B cell (primary cell): ENCODE results near the gene PRUNE2. TPM values are rescaled to one million over a fixed set of nuclear protein-coding genes. Genes with fewer than 3 reads are reported as not detected.

Source experiments
- ATAC-seq: fragments of 200-7000 bp; cut with Tn5 transposase; one replicate; pipeline ENCODE4 v1.10.0; 2021; ENCODE audit warnings: low read depth, mild to moderate bottlenecking, moderate number of reproducible peaks, moderate library complexity
- CTCF ChIA-PET: fragments of 350-600 bp; sonication (Branson Sonifier 250); formaldehyde crosslinking; loops from one replicate; lab custom pipeline; 2021; ENCODE audit warnings: antibody characterized with exemption, inconsistent platforms; lab: Charles Lee
- POLR2A ChIA-PET: fragments of 350-600 bp; sonication (Branson Sonifier 250); formaldehyde crosslinking; loops from one replicate; lab custom pipeline; 2021; ENCODE audit warnings: antibody characterized with exemption; lab: Charles Lee
- DNase-seq: peaks from one replicate; pipeline ENCODE4 v3.0.0; 2013
- H2AFZ ChIP-seq: 2 replicates; pipeline ENCODE4 v1.6.1; 2012; ENCODE audit warnings: mild to moderate bottlenecking, low read depth, low read length; ENCODE audit not compliant: insufficient read depth, poor library complexity, severe bottlenecking
- H3K27ac ChIP-seq, 2 donors: 1 replicate in 1 of 2; 2 replicates in 1 of 2; pipeline ENCODE4 v1.5.1; 2012 to 2013; ENCODE audit warnings: low read length in 2 of 2, mild to moderate bottlenecking in 2 of 2, moderate library complexity in 1 of 2
- H3K27me3 ChIP-seq, 4 experiments: fragments of 200-600 bp in 1 of 4; sonication (generic) in 1 of 4; replicated peaks in 1 of 4; 1 replicate in 2 of 4; 2 replicates in 2 of 4; pipeline versions ENCODE4 v1.6.1 to v1.7.0; 2013 to 2016; ENCODE audit warnings: low read length in 3 of 4, mild to moderate bottlenecking in 2 of 4, mixed read lengths in 1 of 4, moderate library complexity in 1 of 4; ENCODE audit not compliant: insufficient read depth in 4 of 4, control insufficient read depth in 3 of 4; ENCODE audit errors: control extremely low read depth in 1 of 4
- H3K36me3 ChIP-seq, 2 experiments: replicated peaks in 1 of 2; 1 replicate in 1 of 2; 2 replicates in 1 of 2; pipeline versions ENCODE4 v1.6.1 to v1.7.1; 2013; ENCODE audit warnings: low read length in 1 of 2; ENCODE audit not compliant: insufficient read depth in 2 of 2, control insufficient read depth in 1 of 2; ENCODE audit errors: control extremely low read depth in 1 of 2, extremely low read depth in 1 of 2
- H3K4me1 ChIP-seq, 2 donors: fragments of 200-600 bp in 1 of 2; sonication (generic) in 1 of 2; 1 replicate in 1 of 2; 2 replicates in 1 of 2; pipeline versions ENCODE4 v1.5.1 to v1.6.1; 2013 to 2017; ENCODE audit warnings: low read length in 2 of 2; ENCODE audit not compliant: control insufficient read depth in 2 of 2, insufficient read depth in 2 of 2
- H3K4me2 ChIP-seq: replicated peaks from 2 replicates; pipeline ENCODE3; 2012; ENCODE audit warnings: mild to moderate bottlenecking, low read depth, low read length; ENCODE audit not compliant: poor library complexity, severe bottlenecking
- H3K4me3 ChIP-seq, 5 experiments: fragments of 200-600 bp in 1 of 5; sonication (generic) in 1 of 5; 1 replicate in 3 of 5; 2 replicates in 2 of 5; pipeline versions ENCODE4 v1.5.1 to v1.7.0; 2011 to 2016; ENCODE audit warnings: low read length in 4 of 5, mild to moderate bottlenecking in 4 of 5, low read depth in 2 of 5, control low read depth in 1 of 5, moderate library complexity in 1 of 5; ENCODE audit not compliant: insufficient read depth in 1 of 5; ENCODE audit errors: control extremely low read depth in 1 of 5, extremely low read depth in 1 of 5
- H3K79me2 ChIP-seq: fragments of 200-600 bp; sonication (generic); one replicate; pipeline ENCODE4 v1.6.0; 2016; ENCODE audit warnings: low read length; ENCODE audit not compliant: control insufficient read depth, insufficient read depth
- H3K9ac ChIP-seq: fragments of 200-600 bp; sonication (generic); 2 replicates; pipeline ENCODE4 v1.6.1; 2017; ENCODE audit warnings: mild to moderate bottlenecking, low read length, moderate library complexity
- H3K9me3 ChIP-seq, 3 donors: one replicate each; pipeline versions ENCODE4 v1.6.1 to v1.7.1; 2013; ENCODE audit warnings: low read length in 2 of 3; ENCODE audit not compliant: control insufficient read depth in 2 of 3, insufficient read depth in 1 of 3; ENCODE audit errors: control extremely low read depth in 1 of 3
- H4K20me1 ChIP-seq: 2 replicates; pipeline ENCODE4 v1.6.0; 2012; ENCODE audit warnings: mild to moderate bottlenecking, low read length; ENCODE audit not compliant: insufficient read depth, control insufficient read depth, poor library complexity, severe bottlenecking
- H3K27ac Mint-ChIP-seq: one replicate; pipeline ENCODE4 v1.8.0; 2021; ENCODE audit warnings: mixed read lengths
- H3K27me3 Mint-ChIP-seq: one replicate; pipeline ENCODE4 v1.8.0; 2021; ENCODE audit warnings: mixed read lengths
- H3K4me1 Mint-ChIP-seq: one replicate; pipeline ENCODE4 v1.8.0; 2021; ENCODE audit warnings: mixed read lengths
- H3K4me3 Mint-ChIP-seq: one replicate; pipeline ENCODE4 v1.8.0; 2021; ENCODE audit warnings: mixed read lengths
- H3K9me3 Mint-ChIP-seq: one replicate; pipeline ENCODE4 v1.8.0; 2022; ENCODE audit warnings: mixed read lengths; ENCODE audit not compliant: insufficient read depth
- EZH2 ChIP-seq: IDR thresholded peaks from 2 replicates; pipeline ENCODE4 v1.6.1; 2012; ENCODE audit warnings: borderline replicate concordance, low read depth, mild to moderate bottlenecking, moderate library complexity, low read length; ENCODE audit not compliant: insufficient read depth, poor library complexity, severe bottlenecking
- WGBS: methylation state at CpG from one replicate; pipeline ENCODE4 v1.1.5; 2013; ENCODE audit warnings: missing lambda C conversion rate; ENCODE audit not compliant: insufficient coverage; 5-methylcytosine and 5-hydroxymethylcytosine counted together
- intact Hi-C: fragments of 100-400 bp; cut with micrococcal nuclease; formaldehyde crosslinking; loops from one replicate; pipeline ENCODE4 v1.10.0; 2022
- polyA plus RNA-seq: library from polyadenylated mRNA; depleted of rRNA; stranded (reverse); fragments of >200 nt; gene quantifications from 2 replicates; pipeline ENCODE4 v1.2.3, GENCODE V29; 2012
- total RNA-seq, 2 donors: library from RNA; stranded (reverse); fragments of 120-200 nt in 1 of 2; gene quantifications; 1 replicate in 1 of 2; 2 replicates in 1 of 2; pipeline versions ENCODE4 v1.2.3 to v1.2.4, GENCODE V29; 2013 to 2022
- TF ChIP-seq, protein P1 (sequence below): fragments of 200-600 bp; IDR thresholded peaks from one replicate; pipeline ENCODE4 v1.8.0; 2022; ENCODE audit warnings: antibody characterized with exemption, mild to moderate bottlenecking

The PRUNE2 gene
- total and polyA plus RNA-seq, 2 donors (not counting 1 experiment from before 2014, with no cell fraction given), result 0.12 TPM; not detected in 1

- DNase-seq (no peak), ATAC-seq (no peak)
- intact Hi-C loops, result no loop called here
- WGBS, result no CpG with 5 or more reads among the region's 2 CpGs
- ChIA-PET POLR2A (interaction anchor here (0.7 kb wide), 1 partner anchor 120 kb away, joined by 8 read pairs; no protein-coding TSS in a partner anchor), CTCF (interaction anchor here (0.7 kb wide), 1 partner anchor 36 kb away, joined by 6 read pairs; no protein-coding TSS in a partner anchor)
- Mint-ChIP-seq H3K27ac (no peak overlapping the region), H3K27me3 (no peaks in the 10 kb centered on the region), H3K9me3 (no peaks in the 10 kb centered on the region), H3K4me3 (no peak overlapping the region), H3K4me1 (peaks cover 5% of the 10 kb centered on the region)
- Histone ChIP-seq H3K27me3 (no peaks in the 10 kb centered on the region), H3K36me3 (no peaks in the 10 kb centered on the region), H3K9me3 (no peaks in the 10 kb centered on the region), H3K27ac (no peak overlapping the region), H3K4me3 (no peak overlapping the region), H3K79me2 (no peaks in the 10 kb centered on the region), H4K20me1 (no peaks in the 10 kb centered on the region), H3K9ac (no peak overlapping the region), H3K4me1 (no peaks in the 10 kb centered on the region), H3K4me2 (no peak overlapping the region), H2AFZ (no peak overlapping the region)
- TF ChIP-seq, protein P1, sequence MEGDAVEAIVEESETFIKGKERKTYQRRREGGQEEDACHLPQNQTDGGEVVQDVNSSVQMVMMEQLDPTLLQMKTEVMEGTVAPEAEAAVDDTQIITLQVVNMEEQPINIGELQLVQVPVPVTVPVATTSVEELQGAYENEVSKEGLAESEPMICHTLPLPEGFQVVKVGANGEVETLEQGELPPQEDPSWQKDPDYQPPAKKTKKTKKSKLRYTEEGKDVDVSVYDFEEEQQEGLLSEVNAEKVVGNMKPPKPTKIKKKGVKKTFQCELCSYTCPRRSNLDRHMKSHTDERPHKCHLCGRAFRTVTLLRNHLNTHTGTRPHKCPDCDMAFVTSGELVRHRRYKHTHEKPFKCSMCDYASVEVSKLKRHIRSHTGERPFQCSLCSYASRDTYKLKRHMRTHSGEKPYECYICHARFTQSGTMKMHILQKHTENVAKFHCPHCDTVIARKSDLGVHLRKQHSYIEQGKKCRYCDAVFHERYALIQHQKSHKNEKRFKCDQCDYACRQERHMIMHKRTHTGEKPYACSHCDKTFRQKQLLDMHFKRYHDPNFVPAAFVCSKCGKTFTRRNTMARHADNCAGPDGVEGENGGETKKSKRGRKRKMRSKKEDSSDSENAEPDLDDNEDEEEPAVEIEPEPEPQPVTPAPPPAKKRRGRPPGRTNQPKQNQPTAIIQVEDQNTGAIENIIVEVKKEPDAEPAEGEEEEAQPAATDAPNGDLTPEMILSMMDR, result no peak
- no peak for TF ChIP-seq EZH2
Observed at GRCh38 chr9:76592974-76593347, 313.0 kb downstream of the PRUNE2 start.

DNA sequence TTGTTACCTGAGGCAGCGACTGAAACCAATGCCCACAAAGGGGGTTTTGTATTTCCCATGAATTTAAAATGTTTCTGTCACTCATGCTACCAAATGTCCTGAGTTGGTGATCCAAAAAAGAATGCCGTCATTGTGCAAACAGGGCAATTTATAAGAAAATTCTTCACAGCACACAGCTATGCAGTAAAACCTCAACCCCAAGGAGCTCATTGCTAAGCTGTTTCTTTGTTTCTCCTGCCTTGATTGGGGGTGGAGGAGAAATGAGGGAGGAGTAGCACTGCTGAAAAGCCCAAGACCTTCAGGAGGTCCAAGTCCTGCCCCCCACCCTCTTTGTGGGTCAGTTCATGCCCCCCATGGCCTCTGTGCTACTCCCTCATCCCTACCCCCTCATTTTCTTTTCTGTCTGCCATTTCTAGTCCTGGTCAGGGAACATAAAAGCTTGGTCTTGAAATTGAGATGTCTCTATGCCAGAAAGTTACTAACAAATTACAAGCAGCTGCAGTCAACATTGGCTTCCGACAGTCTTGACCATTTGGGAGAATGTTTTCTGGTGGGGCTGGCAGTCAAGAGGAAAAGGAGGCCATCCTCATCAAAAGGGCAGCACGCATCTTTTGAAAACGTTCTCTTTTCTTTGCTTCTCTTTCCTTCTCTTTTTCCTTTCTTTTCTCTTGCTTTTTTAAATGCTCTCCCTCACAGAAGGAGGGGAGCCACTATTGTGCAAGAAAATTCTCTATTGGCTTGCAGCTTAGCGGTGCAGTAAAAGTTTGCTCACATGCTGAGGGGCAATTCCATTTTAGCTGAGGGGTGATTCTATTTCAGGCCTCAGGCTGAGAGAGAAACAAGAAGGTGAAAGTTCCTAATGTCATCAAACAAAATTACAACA is 313.6 kb downstream of the PRUNE2 start:
- Mint-ChIP-seq H3K4me1 (peaks cover 5% of the 10 kb centered on the region), H3K27ac (no peak overlapping the region), H3K27me3 (no peaks in the 10 kb centered on the region), H3K4me3 (no peak overlapping the region), H3K9me3 (no peaks in the 10 kb centered on the region)
- H3K79me2 ChIP-seq, result no peaks in the 10 kb centered on the region
- no peak for ATAC-seq
- ChIA-PET POLR2A (interaction anchor here (0.7 kb wide), 1 partner anchor 120 kb away, joined by 8 read pairs; no protein-coding TSS in a partner anchor), CTCF (interaction anchor here (0.7 kb wide), 1 partner anchor 37 kb away, joined by 6 read pairs; no protein-coding TSS in a partner anchor)
- no peaks in the 10 kb centered on the region for H4K20me1 ChIP-seq
- no peak overlapping the region for H3K9ac ChIP-seq
- H3K9me3 ChIP-seq, result no peaks in the 10 kb centered on the region
- 80% methylated on average over 1 of the region's 6 CpGs for WGBS
- H3K4me2 ChIP-seq, result no peak overlapping the region
- H3K4me1 ChIP-seq, result no peaks in the 10 kb centered on the region
- H2AFZ ChIP-seq, result no peak overlapping the region
- no peak overlapping the region for H3K4me3 ChIP-seq
- no peaks in the 10 kb centered on the region for H3K36me3 ChIP-seq
- no peak for DNase-seq
- intact Hi-C loops, result no loop called here
- no peak overlapping the region for H3K27ac ChIP-seq
- H3K27me3 ChIP-seq, result no peaks in the 10 kb centered on the region
- TF ChIP-seq, protein P1, result no peak
- TF ChIP-seq EZH2, result no peak
